HEK293 (cell line): Measurements from ENCODE around the gene AFDN.

Experiments used
- CTCF ChIA-PET: fragments of 350-600 bp; formaldehyde crosslinking; extraction: SDS; loops from one replicate; lab custom pipeline; 2021; ENCODE audit warnings: antibody characterized with exemption; lab: Yijun Ruan, JAX
- POLR2A ChIA-PET: fragments of 300-600 bp; formaldehyde crosslinking; extraction: SDS; loops from one replicate; lab custom pipeline; 2020; ENCODE audit warnings: antibody characterized with exemption, inconsistent platforms; lab: Yijun Ruan, JAX
- H3K27ac ChIP-seq: fragments of 200-500 bp; sonication (Bioruptor generic); 2 replicates; pipeline ENCODE4 v1.5.1; 2014; ENCODE audit warnings: low read depth, low read length, control low read depth, inconsistent platforms; ENCODE audit errors: extremely low read depth
- H3K36me3 ChIP-seq, 2 experiments: fragments of 200-500 bp in 1 of 2; sonication (Bioruptor generic) in 1 of 2; 1 replicate in 1 of 2; 2 replicates in 1 of 2; pipeline ENCODE4 v1.5.1; 2014 to 2017; ENCODE audit warnings: inconsistent platforms in 2 of 2, low read length in 2 of 2; ENCODE audit not compliant: control insufficient read depth in 2 of 2, insufficient read depth in 1 of 2
- H3K4me1 ChIP-seq: fragments of 200-500 bp; sonication (Bioruptor generic); 2 replicates; pipeline ENCODE4 v1.5.1; 2014; ENCODE audit warnings: mild to moderate bottlenecking, low read length, inconsistent platforms; ENCODE audit not compliant: control insufficient read depth, insufficient read depth
- H3K4me3 ChIP-seq: 2 replicates; pipeline ENCODE4 v1.5.1; 2011; ENCODE audit warnings: low read depth, mild to moderate bottlenecking, control low read depth, low read length, moderate library complexity
- H3K9me3 ChIP-seq: fragments of 200-500 bp; sonication (Bioruptor generic); 2 replicates; pipeline ENCODE4 v1.5.1; 2014; ENCODE audit warnings: low read depth, low read length, inconsistent platforms; ENCODE audit not compliant: control insufficient read depth, insufficient read depth
- EGR2 ChIP-seq: fragments of 450-650 bp; formaldehyde crosslinking; IDR thresholded peaks from 2 replicates; pipeline ENCODE4 v1.5.1; 2016; ENCODE audit warnings: low read depth, missing biosample characterization, missing genetic modification characterization
- KLF10 ChIP-seq: fragments of 450-650 bp; IDR thresholded peaks from 2 replicates; pipeline ENCODE4 v1.5.1; 2018; ENCODE audit warnings: missing biosample characterization, mild to moderate bottlenecking, missing genetic modification characterization
- KLF9 ChIP-seq: fragments of 450-650 bp; formaldehyde crosslinking; IDR thresholded peaks from 2 replicates; pipeline ENCODE4 v1.5.1; 2016; ENCODE audit warnings: missing biosample characterization, missing genetic modification characterization, low read depth
- RBAK ChIP-seq: fragments of 450-650 bp; formaldehyde crosslinking; IDR thresholded peaks from 2 replicates; pipeline ENCODE4 v1.5.1; 2016; ENCODE audit warnings: missing biosample characterization, missing genetic modification characterization
- REPIN1 ChIP-seq: fragments of 450-650 bp; formaldehyde crosslinking; IDR thresholded peaks from 2 replicates; pipeline ENCODE4 v1.5.1; 2017; ENCODE audit warnings: missing biosample characterization, missing genetic modification characterization, low read depth
- SALL2 ChIP-seq: fragments of 450-650 bp; formaldehyde crosslinking; IDR thresholded peaks from 2 replicates; pipeline ENCODE4 v1.5.0; 2017; ENCODE audit warnings: missing biosample characterization, mild to moderate bottlenecking, missing genetic modification characterization, borderline replicate concordance
- SCRT1 ChIP-seq: fragments of 450-650 bp; formaldehyde crosslinking; IDR thresholded peaks from 2 replicates; pipeline ENCODE4 v1.5.1; 2016; ENCODE audit warnings: missing biosample characterization, missing genetic modification characterization, borderline replicate concordance
- TCF7L2 ChIP-seq: IDR thresholded peaks from 2 replicates; pipeline ENCODE4 v1.6.1; 2011; ENCODE audit warnings: low read depth, mild to moderate bottlenecking, inconsistent platforms, low read length, moderate library complexity, borderline replicate concordance
- ZBTB26 ChIP-seq: fragments of 450-650 bp; formaldehyde crosslinking; optimal IDR thresholded peaks from 2 replicates; pipeline ENCODE3; 2016; ENCODE audit warnings: missing biosample characterization, mild to moderate bottlenecking, missing genetic modification characterization
- ZBTB44 ChIP-seq: fragments of 450-650 bp; IDR thresholded peaks from 2 replicates; pipeline ENCODE4 v1.5.1; 2018; ENCODE audit warnings: missing biosample characterization, mild to moderate bottlenecking, missing genetic modification characterization
- ZBTB7A ChIP-seq: fragments of 450-650 bp; formaldehyde crosslinking; IDR thresholded peaks from 2 replicates; pipeline ENCODE4 v1.5.1; 2016; ENCODE audit warnings: low read depth, missing biosample characterization, missing genetic modification characterization
- ZFHX2 ChIP-seq: fragments of 450-650 bp; formaldehyde crosslinking; conservative IDR thresholded peaks from 2 replicates; pipeline ENCODE4 v1.5.1; 2016; ENCODE audit warnings: missing biosample characterization, missing genetic modification characterization
- ZNF112 ChIP-seq: fragments of 450-650 bp; formaldehyde crosslinking; IDR thresholded peaks from 2 replicates; pipeline ENCODE4 v1.5.0; 2017; ENCODE audit warnings: missing biosample characterization, missing genetic modification characterization
- ZNF114 ChIP-seq: fragments of 450-650 bp; formaldehyde crosslinking; IDR thresholded peaks from 2 replicates; pipeline ENCODE4 v1.5.0; 2017; ENCODE audit warnings: missing biosample characterization, missing genetic modification characterization
- ZNF311 ChIP-seq: fragments of 450-650 bp; formaldehyde crosslinking; IDR thresholded peaks from 2 replicates; pipeline ENCODE4 v1.5.1; 2017; ENCODE audit warnings: missing biosample characterization, missing genetic modification characterization, borderline replicate concordance
- ZNF48 ChIP-seq: fragments of 450-650 bp; formaldehyde crosslinking; IDR thresholded peaks from 2 replicates; pipeline ENCODE4 v1.5.1; 2016; ENCODE audit warnings: missing biosample characterization, missing genetic modification characterization
- ZNF488 ChIP-seq: fragments of 450-650 bp; formaldehyde crosslinking; IDR thresholded peaks from 2 replicates; pipeline ENCODE4 v1.5.1; 2016; ENCODE audit warnings: missing biosample characterization, missing genetic modification characterization
- ZNF544 ChIP-seq: fragments of 450-650 bp; formaldehyde crosslinking; IDR thresholded peaks from 2 replicates; pipeline ENCODE4 v1.5.0; 2017; ENCODE audit warnings: missing biosample characterization, missing genetic modification characterization
- ZNF549 ChIP-seq: fragments of 450-650 bp; IDR thresholded peaks from 2 replicates; pipeline ENCODE4 v1.5.1; 2018; ENCODE audit warnings: missing biosample characterization, missing genetic modification characterization, mild to moderate bottlenecking, inconsistent platforms, moderate library complexity
- ZNF621 ChIP-seq: fragments of 450-650 bp; formaldehyde crosslinking; IDR thresholded peaks from 2 replicates; pipeline ENCODE4 v1.5.1; 2017; ENCODE audit warnings: missing biosample characterization, missing genetic modification characterization
- ZNF785 ChIP-seq: fragments of 450-650 bp; formaldehyde crosslinking; IDR thresholded peaks from 2 replicates; pipeline ENCODE4 v1.5.1; 2016; ENCODE audit warnings: missing biosample characterization, missing genetic modification characterization
- ZSCAN16 ChIP-seq: fragments of 450-650 bp; formaldehyde crosslinking; IDR thresholded peaks from 2 replicates; pipeline ENCODE4 v1.5.1; 2016; ENCODE audit warnings: missing biosample characterization, missing genetic modification characterization
- TF ChIP-seq, protein P1 (sequence below): fragments of 450-650 bp; IDR thresholded peaks from 2 replicates; pipeline ENCODE4 v1.5.1; 2018; ENCODE audit warnings: missing biosample characterization, missing genetic modification characterization
- TF ChIP-seq, protein P2 (sequence below): fragments of 450-650 bp; formaldehyde crosslinking; IDR thresholded peaks from 2 replicates; pipeline ENCODE4 v1.5.1; 2016; ENCODE audit warnings: missing biosample characterization, missing genetic modification characterization, borderline replicate concordance

AFDN gene

DNA sequence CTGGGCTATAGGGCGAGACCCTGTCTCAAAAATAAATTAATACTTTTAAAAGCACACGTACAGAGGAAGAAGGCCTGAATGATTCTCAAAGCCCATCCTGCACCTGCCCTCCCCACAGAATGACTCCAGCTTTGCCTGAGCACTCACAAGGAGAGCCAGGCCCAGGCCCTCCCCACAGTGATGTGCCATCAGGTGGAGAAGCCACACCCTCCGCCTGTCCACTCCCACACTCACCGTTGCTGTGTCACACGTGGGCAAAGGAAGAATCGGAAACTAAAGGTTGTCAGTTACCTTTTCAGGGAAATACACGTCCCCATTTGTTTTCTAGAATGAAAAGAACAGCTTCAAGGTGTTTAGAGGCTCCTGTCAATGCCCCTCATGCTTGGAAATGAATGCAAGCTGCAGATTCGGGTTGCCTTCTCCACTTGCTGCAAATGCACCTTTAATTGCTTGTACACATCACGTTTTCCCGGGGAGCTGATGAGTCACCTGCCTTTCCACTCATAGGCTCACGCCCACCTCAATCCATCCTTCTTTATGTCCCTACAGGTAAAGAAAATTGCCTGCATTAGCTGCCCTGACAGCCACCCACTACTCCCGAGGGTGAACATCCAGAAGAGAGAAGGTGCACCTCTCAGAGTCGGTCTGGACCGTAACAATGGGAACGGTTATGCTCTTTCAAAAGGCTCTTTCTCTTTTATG is 45.5 kb upstream of the AFDN start:
- Histone ChIP-seq H3K4me3 (no peak overlapping the region), H3K27ac (no peak overlapping the region), H3K9me3 (no peaks in the 10 kb centered on the region), H3K36me3 (no peaks in the 10 kb centered on the region), H3K4me1 (no peaks in the 10 kb centered on the region)
- ChIA-PET POLR2A (no interaction called here), CTCF (no interaction called here)
- no peak for TF ChIP-seq ZBTB44
- TF ChIP-seq ZNF549 (tag by site-specific recombination): no peak
- TF ChIP-seq EGR2 (tag by site-specific recombination): 0 out of 2 replicates have a peak, but pooled peaks have one; percentile 8
- TF ChIP-seq KLF9: no peak
- no peak for TF ChIP-seq ZNF621
- TF ChIP-seq KLF10 (tag by site-specific recombination): no peak
- TF ChIP-seq RBAK: no peak
- TF ChIP-seq SALL2 (tag by site-specific recombination): no peak
- TF ChIP-seq ZFHX2 (tag by site-specific recombination): peak; percentile 47
- no peak for TF ChIP-seq ZNF311 (tag by site-specific recombination)
- TF ChIP-seq ZNF544: no peak
- TF ChIP-seq ZNF488 (tag by site-specific recombination): no peak
- no peak for TF ChIP-seq ZBTB26 (tag by site-specific recombination)
- no peak for TF ChIP-seq SCRT1 (tag by site-specific recombination)

GRCh38 chr6:167781868-167782267 is 44.8 kb upstream of the AFDN start:
- ChIA-PET CTCF (no interaction called here), POLR2A (no interaction called here)
- no peaks in the 10 kb centered on the region for H3K36me3 ChIP-seq
- H3K4me3 ChIP-seq: no peak overlapping the region
- H3K4me1 ChIP-seq: no peaks in the 10 kb centered on the region
- H3K9me3 ChIP-seq: no peaks in the 10 kb centered on the region
- H3K27ac ChIP-seq: no peak overlapping the region
- TF ChIP-seq ZSCAN16 (tag by site-specific recombination): no peak
- no peak for TF ChIP-seq SCRT1 (tag by site-specific recombination)
- TF ChIP-seq REPIN1 (tag by site-specific recombination): no peak
- no peak for TF ChIP-seq TCF7L2
- no peak for TF ChIP-seq ZNF112 (tag by site-specific recombination)
- TF ChIP-seq, protein P1, sequence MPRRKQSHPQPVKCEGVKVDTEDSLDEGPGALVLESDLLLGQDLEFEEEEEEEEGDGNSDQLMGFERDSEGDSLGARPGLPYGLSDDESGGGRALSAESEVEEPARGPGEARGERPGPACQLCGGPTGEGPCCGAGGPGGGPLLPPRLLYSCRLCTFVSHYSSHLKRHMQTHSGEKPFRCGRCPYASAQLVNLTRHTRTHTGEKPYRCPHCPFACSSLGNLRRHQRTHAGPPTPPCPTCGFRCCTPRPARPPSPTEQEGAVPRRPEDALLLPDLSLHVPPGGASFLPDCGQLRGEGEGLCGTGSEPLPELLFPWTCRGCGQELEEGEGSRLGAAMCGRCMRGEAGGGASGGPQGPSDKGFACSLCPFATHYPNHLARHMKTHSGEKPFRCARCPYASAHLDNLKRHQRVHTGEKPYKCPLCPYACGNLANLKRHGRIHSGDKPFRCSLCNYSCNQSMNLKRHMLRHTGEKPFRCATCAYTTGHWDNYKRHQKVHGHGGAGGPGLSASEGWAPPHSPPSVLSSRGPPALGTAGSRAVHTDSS (tag by site-specific recombination): no peak
- TF ChIP-seq ZBTB7A: no peak
- TF ChIP-seq ZNF114 (tag by site-specific recombination): no peak
- TF ChIP-seq, protein P2, sequence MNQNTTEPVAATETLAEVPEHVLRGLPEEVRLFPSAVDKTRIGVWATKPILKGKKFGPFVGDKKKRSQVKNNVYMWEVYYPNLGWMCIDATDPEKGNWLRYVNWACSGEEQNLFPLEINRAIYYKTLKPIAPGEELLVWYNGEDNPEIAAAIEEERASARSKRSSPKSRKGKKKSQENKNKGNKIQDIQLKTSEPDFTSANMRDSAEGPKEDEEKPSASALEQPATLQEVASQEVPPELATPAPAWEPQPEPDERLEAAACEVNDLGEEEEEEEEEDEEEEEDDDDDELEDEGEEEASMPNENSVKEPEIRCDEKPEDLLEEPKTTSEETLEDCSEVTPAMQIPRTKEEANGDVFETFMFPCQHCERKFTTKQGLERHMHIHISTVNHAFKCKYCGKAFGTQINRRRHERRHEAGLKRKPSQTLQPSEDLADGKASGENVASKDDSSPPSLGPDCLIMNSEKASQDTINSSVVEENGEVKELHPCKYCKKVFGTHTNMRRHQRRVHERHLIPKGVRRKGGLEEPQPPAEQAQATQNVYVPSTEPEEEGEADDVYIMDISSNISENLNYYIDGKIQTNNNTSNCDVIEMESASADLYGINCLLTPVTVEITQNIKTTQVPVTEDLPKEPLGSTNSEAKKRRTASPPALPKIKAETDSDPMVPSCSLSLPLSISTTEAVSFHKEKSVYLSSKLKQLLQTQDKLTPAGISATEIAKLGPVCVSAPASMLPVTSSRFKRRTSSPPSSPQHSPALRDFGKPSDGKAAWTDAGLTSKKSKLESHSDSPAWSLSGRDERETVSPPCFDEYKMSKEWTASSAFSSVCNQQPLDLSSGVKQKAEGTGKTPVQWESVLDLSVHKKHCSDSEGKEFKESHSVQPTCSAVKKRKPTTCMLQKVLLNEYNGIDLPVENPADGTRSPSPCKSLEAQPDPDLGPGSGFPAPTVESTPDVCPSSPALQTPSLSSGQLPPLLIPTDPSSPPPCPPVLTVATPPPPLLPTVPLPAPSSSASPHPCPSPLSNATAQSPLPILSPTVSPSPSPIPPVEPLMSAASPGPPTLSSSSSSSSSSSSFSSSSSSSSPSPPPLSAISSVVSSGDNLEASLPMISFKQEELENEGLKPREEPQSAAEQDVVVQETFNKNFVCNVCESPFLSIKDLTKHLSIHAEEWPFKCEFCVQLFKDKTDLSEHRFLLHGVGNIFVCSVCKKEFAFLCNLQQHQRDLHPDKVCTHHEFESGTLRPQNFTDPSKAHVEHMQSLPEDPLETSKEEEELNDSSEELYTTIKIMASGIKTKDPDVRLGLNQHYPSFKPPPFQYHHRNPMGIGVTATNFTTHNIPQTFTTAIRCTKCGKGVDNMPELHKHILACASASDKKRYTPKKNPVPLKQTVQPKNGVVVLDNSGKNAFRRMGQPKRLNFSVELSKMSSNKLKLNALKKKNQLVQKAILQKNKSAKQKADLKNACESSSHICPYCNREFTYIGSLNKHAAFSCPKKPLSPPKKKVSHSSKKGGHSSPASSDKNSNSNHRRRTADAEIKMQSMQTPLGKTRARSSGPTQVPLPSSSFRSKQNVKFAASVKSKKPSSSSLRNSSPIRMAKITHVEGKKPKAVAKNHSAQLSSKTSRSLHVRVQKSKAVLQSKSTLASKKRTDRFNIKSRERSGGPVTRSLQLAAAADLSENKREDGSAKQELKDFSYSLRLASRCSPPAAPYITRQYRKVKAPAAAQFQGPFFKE (tag by site-specific recombination): no peak
- no peak for TF ChIP-seq ZNF785 (tag by site-specific recombination)
- no peak for TF ChIP-seq ZNF48
